Sigmoid colon (tissue), 4 donors: ENCODE results near the gene MOGAT3.
A peak's percentile ranks its signal among the peaks of the same experiment; 100 is the strongest.

Source experiments
- POLR2AphosphoS5 ChIP-seq, 4 donors: sonication (generic); formaldehyde crosslinking; IDR thresholded peaks; one replicate each; pipeline ENCODE4 v1.6.1; 2017; ENCODE audit warnings: antibody characterized with exemption in 4 of 4
- TF ChIP-seq, protein P1 (sequence below), 4 experiments: fragments of 450-650 bp in 3 of 4; fragments of 200-600 bp in 1 of 4; IDR thresholded peaks; one replicate each; pipeline ENCODE4 v1.5.1; 2016 to 2019; ENCODE audit warnings: antibody characterized with exemption in 4 of 4, mild to moderate bottlenecking in 3 of 4, moderate library complexity in 2 of 4

- TF ChIP-seq, protein P1, sequence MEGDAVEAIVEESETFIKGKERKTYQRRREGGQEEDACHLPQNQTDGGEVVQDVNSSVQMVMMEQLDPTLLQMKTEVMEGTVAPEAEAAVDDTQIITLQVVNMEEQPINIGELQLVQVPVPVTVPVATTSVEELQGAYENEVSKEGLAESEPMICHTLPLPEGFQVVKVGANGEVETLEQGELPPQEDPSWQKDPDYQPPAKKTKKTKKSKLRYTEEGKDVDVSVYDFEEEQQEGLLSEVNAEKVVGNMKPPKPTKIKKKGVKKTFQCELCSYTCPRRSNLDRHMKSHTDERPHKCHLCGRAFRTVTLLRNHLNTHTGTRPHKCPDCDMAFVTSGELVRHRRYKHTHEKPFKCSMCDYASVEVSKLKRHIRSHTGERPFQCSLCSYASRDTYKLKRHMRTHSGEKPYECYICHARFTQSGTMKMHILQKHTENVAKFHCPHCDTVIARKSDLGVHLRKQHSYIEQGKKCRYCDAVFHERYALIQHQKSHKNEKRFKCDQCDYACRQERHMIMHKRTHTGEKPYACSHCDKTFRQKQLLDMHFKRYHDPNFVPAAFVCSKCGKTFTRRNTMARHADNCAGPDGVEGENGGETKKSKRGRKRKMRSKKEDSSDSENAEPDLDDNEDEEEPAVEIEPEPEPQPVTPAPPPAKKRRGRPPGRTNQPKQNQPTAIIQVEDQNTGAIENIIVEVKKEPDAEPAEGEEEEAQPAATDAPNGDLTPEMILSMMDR (IDR thresholded peaks at IDR 0.05): peak; percentile 81 to 97 (median 92)
- peak; percentile 87 to 97 (median 92) for TF ChIP-seq POLR2AphosphoS5 (IDR thresholded peaks at IDR 0.05)
These were observed 43.7 kb upstream of the MOGAT3 start, which contains the start of gene FIS1 for GRCh38 chr7:101244375-101245146.
